Measurements from ENCODE around the gene SEC22A.

Gene SEC22A

GRCh38 chr3:123285931-123286307 is 84.2 kb downstream of the SEC22A start:
- Histone ChIP-seq H3K27me3 (no peaks in the 10 kb centered on the region), H3K9ac (no peak overlapping the region), H3K4me1 (peaks cover 0 to 28% (median 15%) of the 10 kb centered on the region in 10 experiments; a peak in 13 of 20 replicates), H3K4me3 (no peak overlapping the region), H3K9me3 (replicated peaks in 1 of 11) (no peaks in the 10 kb centered on the region), H3K27ac (no peak overlapping the region), H3K4me2 (peak overlapping the region in 2 of 11 experiments; percentile 14 to 29; a peak in 3 of 22 replicates), H3K36me3 (no peaks in the 10 kb centered on the region), H4K20me1 (peaks cover 0 to 52% (median 5%) of the 10 kb centered on the region in 11 experiments; a peak in 9 of 22 replicates)
- no peak for TF ChIP-seq Cebpa-rat (IDR thresholded peaks at IDR 0.05)

- TF ChIP-seq Cebpa-rat (IDR thresholded peaks at IDR 0.05), result no peak
- Histone ChIP-seq H3K4me2 (peak overlapping the region in 4 of 11 experiments; percentile 42 to 72 (median 64); a peak in 5 of 22 replicates), H3K4me1 (peaks cover 0 to 30% (median 15%) of the 10 kb centered on the region in 10 experiments; a peak in 13 of 20 replicates), H3K9me3 (replicated peaks in 1 of 11) (no peaks in the 10 kb centered on the region), H3K4me3 (no peak overlapping the region), H3K9ac (no peak overlapping the region), H3K36me3 (no peaks in the 10 kb centered on the region), H4K20me1 (peaks cover 0 to 52% (median 5%) of the 10 kb centered on the region in 11 experiments; a peak in 9 of 22 replicates), H3K27ac (no peak overlapping the region), H3K27me3 (no peaks in the 10 kb centered on the region)
Observed at GRCh38 chr3:123286308-123287023, 84.7 kb downstream of the SEC22A start.

GRCh38 chr3:123287051-123287961 is 85.6 kb downstream of the SEC22A start:
- peak overlapping the region in 8 of 11 experiments; percentile 19 to 72 (median 51); a peak in 12 of 22 replicates for H3K4me2 ChIP-seq
- H3K9me3 ChIP-seq (replicated peaks in 1 of 11), result no peaks in the 10 kb centered on the region
- TF ChIP-seq Cebpa-rat (IDR thresholded peaks at IDR 0.05), result no peak
- no peaks in the 10 kb centered on the region for H3K36me3 ChIP-seq
- no peak overlapping the region for H3K9ac ChIP-seq
- H4K20me1 ChIP-seq, result peaks cover 0 to 46% (median 5%) of the 10 kb centered on the region in 11 experiments; a peak in 9 of 22 replicates
- H3K4me1 ChIP-seq, result peaks cover 0 to 39% (median 16%) of the 10 kb centered on the region in 10 experiments; a peak in 13 of 20 replicates
- H3K4me3 ChIP-seq, result no peak overlapping the region
- no peaks in the 10 kb centered on the region for H3K27me3 ChIP-seq
- no peak overlapping the region for H3K27ac ChIP-seq

GRCh38 chr3:123287962-123288302 is 86.2 kb downstream of the SEC22A start:
- H3K9me3 ChIP-seq (replicated peaks in 1 of 11), result no peaks in the 10 kb centered on the region

GRCh38 chr3:123289391-123290106 is 87.8 kb downstream of the SEC22A start:
- Histone ChIP-seq H3K9me3 (replicated peaks in 1 of 11) (no peaks in the 10 kb centered on the region), H3K27me3 (no peaks in the 10 kb centered on the region), H3K4me2 (no peak overlapping the region), H3K4me1 (peaks cover 0 to 50% (median 26%) of the 10 kb centered on the region in 10 experiments; a peak in 14 of 20 replicates), H4K20me1 (peaks cover 0 to 32% (median 5%) of the 10 kb centered on the region in 11 experiments; a peak in 9 of 22 replicates), H3K27ac (no peak overlapping the region), H3K9ac (no peak overlapping the region), H3K36me3 (no peaks in the 10 kb centered on the region), H3K4me3 (no peak overlapping the region)
- no peak for TF ChIP-seq Cebpa-rat (IDR thresholded peaks at IDR 0.05)

More at GRCh38 chr3:123287962-123288302, 86.2 kb downstream of the SEC22A start:
- Histone ChIP-seq H3K4me2 (peak overlapping the region in 8 of 11 experiments; percentile 19 to 72 (median 51); a peak in 12 of 22 replicates), H3K27me3 (no peaks in the 10 kb centered on the region), H3K27ac (no peak overlapping the region), H3K4me3 (no peak overlapping the region), H3K36me3 (no peaks in the 10 kb centered on the region), H3K9ac (no peak overlapping the region), H3K4me1 (peaks cover 0 to 45% (median 21%) of the 10 kb centered on the region in 10 experiments; a peak in 14 of 20 replicates), H4K20me1 (peaks cover 0 to 41% (median 5%) of the 10 kb centered on the region in 11 experiments; a peak in 9 of 22 replicates)
- no peak for TF ChIP-seq Cebpa-rat (IDR thresholded peaks at IDR 0.05)

- no peak overlapping the region for H3K4me2 ChIP-seq
- H3K4me1 ChIP-seq, result peaks cover 0 to 50% (median 26%) of the 10 kb centered on the region in 10 experiments; a peak in 14 of 20 replicates
- H4K20me1 ChIP-seq, result peaks cover 0 to 26% (median 5%) of the 10 kb centered on the region in 11 experiments; a peak in 9 of 22 replicates
- no peaks in the 10 kb centered on the region for H3K9me3 ChIP-seq (replicated peaks in 1 of 11)
- H3K27ac ChIP-seq, result no peak overlapping the region
- no peak for TF ChIP-seq Cebpa-rat (IDR thresholded peaks at IDR 0.05)
- H3K4me3 ChIP-seq, result no peak overlapping the region
- H3K36me3 ChIP-seq, result no peaks in the 10 kb centered on the region
- no peak overlapping the region for H3K9ac ChIP-seq
- H3K27me3 ChIP-seq, result no peaks in the 10 kb centered on the region
Observed at GRCh38 chr3:123290107-123290930, 88.6 kb downstream of the SEC22A start.

GRCh38 chr3:123290962-123291361 is 89.2 kb downstream of the SEC22A start:
- peaks cover 0 to 19% (median 5%) of the 10 kb centered on the region in 11 experiments; a peak in 9 of 22 replicates for H4K20me1 ChIP-seq
- H3K27me3 ChIP-seq, result no peaks in the 10 kb centered on the region
- no peak overlapping the region for H3K9ac ChIP-seq
- H3K36me3 ChIP-seq, result no peaks in the 10 kb centered on the region
- no peak overlapping the region for H3K27ac ChIP-seq
- TF ChIP-seq Cebpa-rat (IDR thresholded peaks at IDR 0.05), result no peak
- peaks cover 0 to 46% (median 25%) of the 10 kb centered on the region in 10 experiments; a peak in 14 of 20 replicates for H3K4me1 ChIP-seq
- no peak overlapping the region for H3K4me2 ChIP-seq
- H3K9me3 ChIP-seq (replicated peaks in 1 of 11), result no peaks in the 10 kb centered on the region
- no peak overlapping the region for H3K4me3 ChIP-seq

- peak overlapping the region in 2 of 11 experiments; percentile 39 to 61; a peak in 2 of 22 replicates for H3K4me2 ChIP-seq
- no peak overlapping the region for H3K9ac ChIP-seq
- H3K4me1 ChIP-seq, result peaks cover 0 to 43% (median 24%) of the 10 kb centered on the region in 10 experiments; a peak in 14 of 20 replicates
- H4K20me1 ChIP-seq, result peaks cover 0 to 16% (median 4%) of the 10 kb centered on the region in 11 experiments; a peak in 4 of 22 replicates
- TF ChIP-seq Cebpa-rat (IDR thresholded peaks at IDR 0.05), result no peak
- H3K36me3 ChIP-seq, result no peaks in the 10 kb centered on the region
- H3K9me3 ChIP-seq (replicated peaks in 1 of 11), result no peaks in the 10 kb centered on the region
- no peaks in the 10 kb centered on the region for H3K27me3 ChIP-seq
- no peak overlapping the region for H3K4me3 ChIP-seq
- no peak overlapping the region for H3K27ac ChIP-seq
Observed at GRCh38 chr3:123291404-123291803, 89.7 kb downstream of the SEC22A start.

Data from BLaER1 treated with 17β-estradiol and CSF1 and Interleukin-3, amounts not matched to agents 10 nM and 100 nM (cell line).